Fibroblast of lung (primary cell): ENCODE measurements around the gene ACOD1. TPM values are rescaled to one million over a fixed set of nuclear protein-coding genes. Genes with fewer than 3 reads are reported as not detected.
A peak's percentile ranks its signal among the peaks of the same experiment; 100 is the strongest.
"Not testable (repeated sequence)": the region's sequence is repeated elsewhere in the genome, so short reads cannot be mapped to it uniquely, and the experiment has no call there.

ENCODE experiments used
- DNase-seq, 2 donors: peaks; one replicate each; pipeline versions ENCODE4 v3.0.0 to v3.0.0-alpha.2; 2010; ENCODE audit warnings: low read depth in 2 of 2
- H2AFZ ChIP-seq: 2 replicates; pipeline ENCODE4 v1.5.1; 2012; ENCODE audit warnings: low read length, control low read depth, inconsistent platforms
- H3K27ac ChIP-seq: 2 replicates; pipeline ENCODE4 v1.5.1; 2011; ENCODE audit warnings: low read length, control low read depth; ENCODE audit not compliant: insufficient read depth
- H3K27me3 ChIP-seq: 2 replicates; pipeline ENCODE4 v1.5.1; 2011; ENCODE audit warnings: mild to moderate bottlenecking, low read length; ENCODE audit not compliant: control insufficient read depth, insufficient read depth
- H3K36me3 ChIP-seq: 2 replicates; pipeline ENCODE4 v1.5.1; 2011; ENCODE audit warnings: low read length; ENCODE audit not compliant: control insufficient read depth, insufficient read depth
- H3K4me1 ChIP-seq: 2 replicates; pipeline ENCODE4 v1.5.1; 2011; ENCODE audit warnings: low read length; ENCODE audit not compliant: control insufficient read depth, insufficient read depth; ENCODE audit errors: extremely low read depth
- H3K4me2 ChIP-seq: 2 replicates; pipeline ENCODE4 v1.5.1; 2011; ENCODE audit warnings: low read length, control low read depth; ENCODE audit not compliant: insufficient read depth; ENCODE audit errors: extremely low read depth
- H3K4me3 ChIP-seq, 4 experiments: fragments of 200-600 bp in 1 of 4; sonication (generic) in 1 of 4; replicated peaks in 1 of 4; 2 replicates each; pipeline ENCODE4 v1.5.1; 2011 to 2016; ENCODE audit warnings: low read length in 4 of 4, low read depth in 3 of 4, mild to moderate bottlenecking in 3 of 4, control low read depth in 2 of 4, inconsistent platforms in 1 of 4, mixed read lengths in 1 of 4; ENCODE audit not compliant: insufficient read depth in 1 of 4; ENCODE audit errors: control extremely low read depth in 1 of 4
- H3K79me2 ChIP-seq: 2 replicates; pipeline ENCODE4 v1.5.1; 2012; ENCODE audit warnings: mild to moderate bottlenecking, low read length, inconsistent platforms; ENCODE audit not compliant: control insufficient read depth, insufficient read depth
- H3K9ac ChIP-seq: 2 replicates; pipeline ENCODE4 v1.5.1; 2011; ENCODE audit warnings: mild to moderate bottlenecking, low read length, control low read depth; ENCODE audit not compliant: insufficient read depth
- H3K9me3 ChIP-seq: 2 replicates; pipeline ENCODE4 v1.5.1; 2012; ENCODE audit warnings: low read depth, low read length; ENCODE audit not compliant: control insufficient read depth, insufficient read depth
- H4K20me1 ChIP-seq: 2 replicates; pipeline ENCODE4 v1.5.1; 2011; ENCODE audit warnings: low read length; ENCODE audit not compliant: control insufficient read depth, insufficient read depth; ENCODE audit errors: extremely low read depth
- EZH2 ChIP-seq: IDR thresholded peaks from 2 replicates; pipeline ENCODE4 v1.5.1; 2012; ENCODE audit warnings: low read length, control low read depth, mild to moderate bottlenecking; ENCODE audit errors: missing control alignments
- polyA plus RNA-seq, 2 donors: library from polyadenylated mRNA; depleted of rRNA in 1 of 2; stranded (reverse) in 1 of 2; unstranded in 1 of 2; fragments of >200 nt; gene quantifications; 2 replicates each; pipeline ENCODE4 v1.2.1, GENCODE V29; 2011 to 2012; ENCODE audit warnings: missing spikeins in 1 of 2
- total RNA-seq: library from RNA; depleted of rRNA; stranded (reverse); fragments of >200 nt; gene quantifications from 2 replicates; pipeline ENCODE4 v1.2.1, GENCODE V29; 2014
- TF ChIP-seq, protein P1 (sequence below), 2 donors: IDR thresholded peaks in 1 of 2; conservative IDR thresholded peaks in 1 of 2; 1 replicate in 1 of 2; 2 replicates in 1 of 2; pipeline ENCODE4 v1.5.1; 2011 to 2012; ENCODE audit warnings: low read length in 2 of 2, control low read depth in 1 of 2, inconsistent platforms in 1 of 2, low read depth in 1 of 2, mild to moderate bottlenecking in 1 of 2

The ACOD1 gene
- total and polyA plus RNA-seq, 2 donors (not counting 1 experiment from before 2014, with no cell fraction given), result not detected

DNA sequence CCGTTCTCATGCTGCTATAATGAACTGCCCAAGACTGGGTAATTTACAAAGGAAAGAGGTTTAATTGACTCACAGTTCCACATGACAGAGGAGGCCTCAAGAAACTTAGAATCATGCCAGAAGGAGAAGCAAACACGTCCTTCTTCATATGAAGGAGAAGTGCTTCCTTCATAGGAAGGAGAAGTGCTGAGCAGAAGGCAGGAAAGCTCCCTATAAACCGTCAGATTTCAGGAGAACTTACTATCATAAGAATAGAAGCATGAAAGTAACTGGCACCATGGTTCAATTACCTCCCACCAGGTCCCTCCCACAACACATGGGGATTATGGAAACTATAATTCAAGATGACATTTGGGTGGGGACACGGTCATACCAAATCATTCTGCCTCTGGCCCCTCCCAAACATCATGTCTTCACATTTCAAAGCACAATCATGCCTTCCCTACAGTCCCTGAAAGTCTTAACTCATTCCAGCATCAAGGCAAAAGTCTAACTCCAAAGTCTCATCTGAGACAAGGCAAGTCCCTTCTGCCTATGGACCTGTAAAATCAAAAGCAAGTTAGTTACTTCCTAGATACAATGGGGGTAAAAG, 10.6 kb downstream of the ACOD1 start:
- Histone ChIP-seq H4K20me1 (no peaks in the 10 kb centered on the region), H3K79me2 (no peaks in the 10 kb centered on the region), H3K27me3 (no peaks in the 10 kb centered on the region), H3K9ac (no peak overlapping the region), H3K4me2 (no peak overlapping the region), H3K4me1 (no peaks in the 10 kb centered on the region), H2AFZ (no peak overlapping the region), H3K36me3 (no peaks in the 10 kb centered on the region), H3K27ac (no peak overlapping the region), H3K9me3 (no peaks in the 10 kb centered on the region), H3K4me3 (no peak overlapping the region)
- TF ChIP-seq, protein P1, sequence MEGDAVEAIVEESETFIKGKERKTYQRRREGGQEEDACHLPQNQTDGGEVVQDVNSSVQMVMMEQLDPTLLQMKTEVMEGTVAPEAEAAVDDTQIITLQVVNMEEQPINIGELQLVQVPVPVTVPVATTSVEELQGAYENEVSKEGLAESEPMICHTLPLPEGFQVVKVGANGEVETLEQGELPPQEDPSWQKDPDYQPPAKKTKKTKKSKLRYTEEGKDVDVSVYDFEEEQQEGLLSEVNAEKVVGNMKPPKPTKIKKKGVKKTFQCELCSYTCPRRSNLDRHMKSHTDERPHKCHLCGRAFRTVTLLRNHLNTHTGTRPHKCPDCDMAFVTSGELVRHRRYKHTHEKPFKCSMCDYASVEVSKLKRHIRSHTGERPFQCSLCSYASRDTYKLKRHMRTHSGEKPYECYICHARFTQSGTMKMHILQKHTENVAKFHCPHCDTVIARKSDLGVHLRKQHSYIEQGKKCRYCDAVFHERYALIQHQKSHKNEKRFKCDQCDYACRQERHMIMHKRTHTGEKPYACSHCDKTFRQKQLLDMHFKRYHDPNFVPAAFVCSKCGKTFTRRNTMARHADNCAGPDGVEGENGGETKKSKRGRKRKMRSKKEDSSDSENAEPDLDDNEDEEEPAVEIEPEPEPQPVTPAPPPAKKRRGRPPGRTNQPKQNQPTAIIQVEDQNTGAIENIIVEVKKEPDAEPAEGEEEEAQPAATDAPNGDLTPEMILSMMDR (conservative IDR thresholded peaks at IDR 0.05 in 1 of 2, IDR thresholded peaks at IDR 0.05 in 1 of 2; ENCODE audit: low read depth in 1 of 2, low read length in 2 of 2), result no peak
- TF ChIP-seq EZH2, result no peak
- no peak for DNase-seq

GRCh38 chr13:76959734-76960133, 11.4 kb downstream of the ACOD1 start:
- H3K27me3 ChIP-seq, H3K9ac ChIP-seq, H3K9me3 ChIP-seq, H3K27ac ChIP-seq, H4K20me1 ChIP-seq, H3K79me2 ChIP-seq, H3K4me1 ChIP-seq, H3K4me3 ChIP-seq, H2AFZ ChIP-seq, DNase-seq, H3K36me3 ChIP-seq, H3K4me2 ChIP-seq: not testable (repeated sequence)

DNA sequence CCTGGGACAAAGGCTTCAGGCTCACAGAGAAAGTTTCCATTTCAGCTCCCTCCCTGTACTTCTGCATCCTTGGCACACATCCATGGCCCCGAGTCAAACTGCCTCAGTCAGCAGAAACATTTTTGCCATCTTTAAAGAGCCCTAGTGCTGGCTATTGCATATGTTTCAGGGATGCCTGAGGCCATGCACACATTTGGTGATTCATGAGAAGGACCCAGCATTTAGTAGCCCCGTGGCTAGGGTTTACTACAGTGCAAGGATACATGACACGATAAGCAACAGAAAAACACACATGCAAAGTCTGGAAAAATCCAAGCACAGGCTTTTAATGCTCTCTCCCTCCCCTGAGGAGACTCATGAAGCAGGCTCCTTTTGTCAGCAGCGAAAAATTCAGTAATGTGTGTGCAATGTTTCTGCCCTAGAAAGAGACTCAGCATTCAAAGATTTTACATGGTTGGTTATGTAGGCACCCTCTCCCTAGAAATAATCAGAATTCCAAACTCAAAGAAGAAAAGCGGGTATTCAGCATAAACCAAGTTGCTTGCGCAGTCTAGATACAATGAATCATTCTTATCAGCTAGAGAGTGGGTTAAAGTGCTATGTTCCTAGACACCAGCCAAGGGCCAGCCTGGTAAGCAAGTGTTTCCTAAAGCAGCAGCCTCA, 17.6 kb downstream of the ACOD1 start:
- Histone ChIP-seq H2AFZ (no peak overlapping the region), H4K20me1 (no peaks in the 10 kb centered on the region), H3K36me3 (no peaks in the 10 kb centered on the region), H3K4me2 (no peak overlapping the region), H3K79me2 (no peaks in the 10 kb centered on the region), H3K9ac (no peak overlapping the region), H3K4me1 (no peaks in the 10 kb centered on the region), H3K27ac (no peak overlapping the region), H3K27me3 (no peaks in the 10 kb centered on the region), H3K4me3 (no peak overlapping the region), H3K9me3 (no peaks in the 10 kb centered on the region)
- peak; percentile 75 to 88 for DNase-seq
- no peak for TF ChIP-seq EZH2
- TF ChIP-seq, protein P1 (conservative IDR thresholded peaks at IDR 0.05 in 1 of 2, IDR thresholded peaks at IDR 0.05 in 1 of 2; ENCODE audit: low read depth in 1 of 2, low read length in 2 of 2), result no peak
